GM23338 (cell line): ENCODE measurements around the gene METTL26.

Experiments
- EZH2 ChIP-seq: fragments of 200-600 bp; sonication (generic); IDR thresholded peaks from one replicate; pipeline ENCODE4 v1.8.0; 2017; ENCODE audit warnings: antibody characterized with exemption, mild to moderate bottlenecking, low read depth; ENCODE audit not compliant: unreplicated experiment
- TF ChIP-seq, protein P1 (sequence below), 2 experiments: fragments of 200-600 bp in 1 of 2; sonication (generic) in 1 of 2; conservative IDR thresholded peaks; 2 replicates each; pipeline versions ENCODE4 v1.5.1 to v1.6.1; 2016 to 2017; ENCODE audit warnings: antibody characterized with exemption in 2 of 2, low read depth in 2 of 2, mild to moderate bottlenecking in 2 of 2, moderate library complexity in 1 of 2

DNA sequence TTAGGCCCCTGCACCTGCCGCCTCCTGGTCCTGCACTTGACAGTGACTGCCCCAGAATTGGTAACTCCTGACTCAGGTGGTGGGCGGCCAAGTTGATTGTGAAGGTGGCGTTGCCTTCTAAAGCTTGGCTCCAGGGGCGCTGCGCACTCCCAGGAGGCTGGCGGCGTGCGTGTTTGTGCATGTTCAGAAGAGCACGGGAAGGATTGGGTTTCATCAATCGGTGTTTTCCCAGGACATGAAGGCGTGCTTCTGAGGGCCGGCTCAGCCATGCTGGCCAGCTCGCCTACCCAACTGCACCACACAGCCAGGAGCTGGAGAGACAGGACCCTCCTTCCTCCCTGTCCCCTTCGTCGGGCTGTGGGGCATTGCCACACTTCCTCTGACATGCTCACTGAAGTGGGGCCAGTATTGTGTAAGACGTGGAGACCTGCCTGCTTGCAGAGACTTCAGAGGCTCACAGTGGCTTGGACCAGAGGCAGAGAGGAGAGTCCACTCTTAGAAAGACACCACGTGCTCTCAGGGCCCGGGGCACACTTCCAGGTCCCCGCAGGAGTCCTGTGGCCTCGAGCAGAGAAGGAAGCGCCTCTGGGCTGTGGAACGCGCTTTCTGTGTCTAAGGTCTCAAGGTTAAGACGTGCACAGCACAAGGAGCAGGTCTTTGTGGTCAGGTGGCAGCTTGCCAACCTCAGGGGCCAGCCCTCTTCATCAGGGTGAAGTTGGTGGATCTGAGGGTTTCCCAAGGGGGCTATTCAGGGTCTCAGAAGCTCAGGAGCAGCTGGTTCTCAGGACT, 43.4 kb downstream of the METTL26 start:
- TF ChIP-seq, protein P1, sequence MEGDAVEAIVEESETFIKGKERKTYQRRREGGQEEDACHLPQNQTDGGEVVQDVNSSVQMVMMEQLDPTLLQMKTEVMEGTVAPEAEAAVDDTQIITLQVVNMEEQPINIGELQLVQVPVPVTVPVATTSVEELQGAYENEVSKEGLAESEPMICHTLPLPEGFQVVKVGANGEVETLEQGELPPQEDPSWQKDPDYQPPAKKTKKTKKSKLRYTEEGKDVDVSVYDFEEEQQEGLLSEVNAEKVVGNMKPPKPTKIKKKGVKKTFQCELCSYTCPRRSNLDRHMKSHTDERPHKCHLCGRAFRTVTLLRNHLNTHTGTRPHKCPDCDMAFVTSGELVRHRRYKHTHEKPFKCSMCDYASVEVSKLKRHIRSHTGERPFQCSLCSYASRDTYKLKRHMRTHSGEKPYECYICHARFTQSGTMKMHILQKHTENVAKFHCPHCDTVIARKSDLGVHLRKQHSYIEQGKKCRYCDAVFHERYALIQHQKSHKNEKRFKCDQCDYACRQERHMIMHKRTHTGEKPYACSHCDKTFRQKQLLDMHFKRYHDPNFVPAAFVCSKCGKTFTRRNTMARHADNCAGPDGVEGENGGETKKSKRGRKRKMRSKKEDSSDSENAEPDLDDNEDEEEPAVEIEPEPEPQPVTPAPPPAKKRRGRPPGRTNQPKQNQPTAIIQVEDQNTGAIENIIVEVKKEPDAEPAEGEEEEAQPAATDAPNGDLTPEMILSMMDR (conservative IDR thresholded peaks at IDR 0.05; ENCODE audit: low read depth in 2 of 2), result no peak
- TF ChIP-seq EZH2, result no peak
